Fibroblast of villous mesenchyme (primary cell): ENCODE data around the gene HDLBP. TPM values are rescaled to one million over a fixed set of nuclear protein-coding genes. Genes with fewer than 3 reads are reported as not detected.
"Not testable (repeated sequence)": the region's sequence is repeated elsewhere in the genome, so short reads cannot be mapped to it uniquely, and the experiment has no call there.

Experiments
- DNase-seq: peaks from one replicate; pipeline ENCODE4 v3.0.0-alpha.2; 2010; ENCODE audit warnings: low read depth
- H3K4me3 ChIP-seq: 2 replicates; pipeline ENCODE4 v1.5.1; 2011; ENCODE audit warnings: low read depth, mild to moderate bottlenecking, low read length
- total RNA-seq: library from RNA; depleted of rRNA; stranded (reverse); fragments of >200 nt; gene quantifications from 2 replicates; pipeline ENCODE4 v1.2.3, GENCODE V29; 2012
- TF ChIP-seq, protein P1 (sequence below): IDR thresholded peaks from 2 replicates; pipeline ENCODE4 v1.5.1; 2012; ENCODE audit warnings: low read depth, mild to moderate bottlenecking, low read length; ENCODE audit not compliant: insufficient read depth

The HDLBP gene
- total RNA-seq, 1 donor = 1,343 TPM

DNA sequence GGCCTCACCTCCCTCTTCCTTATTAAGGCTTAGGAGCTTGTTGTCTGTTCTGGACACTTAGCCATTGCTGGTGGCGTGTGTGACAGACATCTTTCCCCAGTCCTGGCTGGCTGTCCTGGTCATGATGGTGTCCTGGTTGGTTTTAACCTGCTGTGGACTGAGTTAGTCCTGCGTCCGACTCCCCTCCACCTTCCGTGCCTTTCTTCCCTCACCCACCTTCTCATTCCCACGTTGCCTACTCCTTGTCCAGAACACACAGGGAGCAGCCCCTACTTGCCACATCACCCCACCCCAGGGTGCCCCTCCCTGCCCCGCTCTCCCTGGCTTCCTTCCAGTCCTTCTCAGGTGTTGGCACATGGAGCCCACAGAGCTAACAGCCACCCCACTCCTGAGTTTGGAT lies 117.5 kb downstream of the HDLBP start:
- TF ChIP-seq, protein P1, sequence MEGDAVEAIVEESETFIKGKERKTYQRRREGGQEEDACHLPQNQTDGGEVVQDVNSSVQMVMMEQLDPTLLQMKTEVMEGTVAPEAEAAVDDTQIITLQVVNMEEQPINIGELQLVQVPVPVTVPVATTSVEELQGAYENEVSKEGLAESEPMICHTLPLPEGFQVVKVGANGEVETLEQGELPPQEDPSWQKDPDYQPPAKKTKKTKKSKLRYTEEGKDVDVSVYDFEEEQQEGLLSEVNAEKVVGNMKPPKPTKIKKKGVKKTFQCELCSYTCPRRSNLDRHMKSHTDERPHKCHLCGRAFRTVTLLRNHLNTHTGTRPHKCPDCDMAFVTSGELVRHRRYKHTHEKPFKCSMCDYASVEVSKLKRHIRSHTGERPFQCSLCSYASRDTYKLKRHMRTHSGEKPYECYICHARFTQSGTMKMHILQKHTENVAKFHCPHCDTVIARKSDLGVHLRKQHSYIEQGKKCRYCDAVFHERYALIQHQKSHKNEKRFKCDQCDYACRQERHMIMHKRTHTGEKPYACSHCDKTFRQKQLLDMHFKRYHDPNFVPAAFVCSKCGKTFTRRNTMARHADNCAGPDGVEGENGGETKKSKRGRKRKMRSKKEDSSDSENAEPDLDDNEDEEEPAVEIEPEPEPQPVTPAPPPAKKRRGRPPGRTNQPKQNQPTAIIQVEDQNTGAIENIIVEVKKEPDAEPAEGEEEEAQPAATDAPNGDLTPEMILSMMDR = no peak
- no peak overlapping the region for H3K4me3 ChIP-seq
- DNase-seq = no peak

DNA sequence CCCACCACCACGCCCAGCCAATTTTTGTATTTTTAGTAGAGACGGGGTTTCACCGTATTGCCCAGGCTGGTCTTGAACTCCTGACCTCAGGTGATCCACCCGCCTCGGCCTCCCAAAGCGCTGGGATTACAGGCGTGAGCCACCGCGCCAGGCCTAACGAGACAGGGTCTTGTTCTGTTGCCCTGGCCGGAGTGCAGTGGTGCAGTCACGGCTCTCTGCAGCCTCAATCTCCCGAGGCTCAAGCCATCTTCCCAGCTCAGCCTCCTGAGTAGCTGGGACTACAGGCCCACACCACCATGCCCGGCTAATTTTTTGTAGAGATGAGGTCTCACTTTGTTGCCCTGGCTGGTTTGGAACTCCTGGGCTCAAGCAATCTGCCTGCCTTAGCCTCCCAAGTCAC lies 118.2 kb downstream of the HDLBP start:
- H3K4me3 ChIP-seq, DNase-seq: not testable (repeated sequence)

GRCh38 chr2:241195506-241196130 lies 119.9 kb downstream of the HDLBP start:
- no peak for DNase-seq
- TF ChIP-seq, protein P1 = no peak
- no peak overlapping the region for H3K4me3 ChIP-seq

GRCh38 chr2:241194811-241195210 lies 120.7 kb downstream of the HDLBP start:
- no peak for DNase-seq
- no peak overlapping the region for H3K4me3 ChIP-seq
- TF ChIP-seq, protein P1 = no peak

GRCh38 chr2:241193271-241193670 lies 122.2 kb downstream of the HDLBP start:
- H3K4me3 ChIP-seq = no peak overlapping the region
- TF ChIP-seq, protein P1 = no peak
- DNase-seq = no peak

DNA sequence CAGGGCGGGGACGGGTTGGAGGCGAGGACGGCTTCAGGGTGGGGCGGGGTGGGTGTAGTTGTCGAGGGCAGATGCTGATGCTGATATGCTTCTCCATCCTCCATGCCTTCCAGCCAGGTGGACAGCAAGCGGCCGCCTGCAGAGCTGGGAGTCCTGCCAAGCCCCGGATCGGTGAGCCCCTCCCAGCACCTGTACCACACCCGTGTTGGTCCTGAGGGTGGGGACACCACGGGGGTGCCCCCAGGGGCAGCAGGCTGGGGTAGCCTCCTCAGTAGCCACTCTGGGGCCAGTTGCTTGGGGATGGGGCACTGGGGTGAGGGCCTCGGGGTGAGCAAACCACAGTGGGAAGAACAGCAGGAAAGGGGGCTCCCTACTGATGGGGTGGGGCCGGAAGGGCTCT lies 124.4 kb downstream of the HDLBP start:
- DNase-seq = no peak
- no peak overlapping the region for H3K4me3 ChIP-seq
- TF ChIP-seq, protein P1 = no peak

DNA sequence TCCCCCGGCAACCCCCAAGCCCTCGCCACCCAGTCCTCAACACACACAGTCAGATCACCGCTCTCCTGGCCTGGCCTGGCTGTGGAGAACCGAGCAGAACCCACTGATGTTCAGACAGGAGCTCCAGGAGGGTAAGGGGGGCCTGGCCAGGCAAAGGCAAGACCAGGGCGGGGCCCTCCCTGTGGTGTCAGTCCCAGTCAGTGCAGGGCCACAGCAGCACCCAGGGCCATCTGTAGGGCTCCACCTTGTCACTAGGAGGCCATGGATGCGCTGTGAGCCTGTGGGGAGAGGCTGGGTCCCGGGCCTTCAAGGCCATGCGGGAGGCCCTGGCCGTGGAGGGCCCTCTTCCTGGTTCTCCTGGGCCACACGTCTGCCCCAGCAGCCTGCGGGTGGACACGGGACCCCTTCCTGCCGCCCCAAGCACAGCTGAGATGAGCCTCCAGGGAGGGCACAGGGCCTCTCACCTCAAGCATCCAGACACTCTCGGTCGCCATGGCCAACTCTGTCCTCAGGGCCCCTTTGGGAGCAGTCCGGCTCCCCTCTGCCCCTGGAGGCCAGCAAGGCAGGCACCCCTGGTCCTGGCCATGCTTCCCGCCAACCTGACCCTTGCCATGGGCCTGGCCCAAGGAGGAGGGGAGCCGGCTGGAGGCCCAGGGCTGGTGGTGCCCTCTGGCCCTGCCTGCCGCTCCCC lies 125.0 kb downstream of the HDLBP start:
- H3K4me3 ChIP-seq = no peak overlapping the region
- TF ChIP-seq, protein P1 = no peak
- DNase-seq = no peak
